Stimulated activated CD4-positive, alpha-beta T cell treated with anti-CD3 and anti-CD28 coated beads, TNF-alpha, amount 100 ng/mL, for 48 hours (primary cell): ENCODE results near the gene MAP7D2.
A peak's percentile ranks its signal among the peaks of the same experiment; 100 is the strongest.

ENCODE experiments used
- DNase-seq, 3 donors: peaks; one replicate each; pipeline ENCODE4 v3.0.0-alpha.2; 2020; ENCODE audit warnings: low read depth in 3 of 3

The MAP7D2 gene

DNA sequence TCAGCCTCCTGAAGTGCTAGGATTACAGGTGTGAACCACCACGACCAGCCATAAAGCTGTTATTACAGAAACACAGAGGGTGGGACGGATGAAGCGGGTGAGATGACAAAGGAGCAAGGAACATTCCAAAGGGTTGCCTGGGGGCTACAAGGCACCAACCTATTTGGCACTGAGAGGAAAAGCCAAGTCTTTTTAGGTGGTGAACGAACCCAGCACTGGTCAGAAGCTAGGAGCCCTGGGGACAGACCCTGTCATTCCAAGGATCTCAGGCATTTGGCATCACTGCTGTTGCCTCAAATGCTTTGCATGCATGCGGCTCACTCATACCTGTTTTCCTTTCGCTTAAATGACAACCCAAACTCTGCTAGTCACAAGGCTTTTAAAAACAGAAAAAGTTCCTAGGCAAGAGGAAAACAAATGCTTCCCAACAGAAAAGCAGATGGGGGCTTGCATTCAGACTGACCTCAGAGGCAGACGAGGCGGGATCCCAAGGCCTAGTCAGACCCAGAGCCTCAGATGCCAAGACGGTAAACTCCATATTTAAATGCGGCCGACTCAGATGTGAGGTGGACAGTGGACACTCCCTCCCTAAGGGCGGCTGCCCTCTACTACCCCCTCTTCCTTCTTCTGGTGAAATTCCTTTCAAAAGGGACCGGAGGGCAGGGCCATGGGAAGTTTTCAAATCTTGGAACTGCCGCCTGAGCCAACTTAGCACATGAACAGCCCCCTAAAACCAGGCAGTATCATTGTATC is 4.5 kb downstream of the MAP7D2 start:
- DNase-seq = no peak

DNA sequence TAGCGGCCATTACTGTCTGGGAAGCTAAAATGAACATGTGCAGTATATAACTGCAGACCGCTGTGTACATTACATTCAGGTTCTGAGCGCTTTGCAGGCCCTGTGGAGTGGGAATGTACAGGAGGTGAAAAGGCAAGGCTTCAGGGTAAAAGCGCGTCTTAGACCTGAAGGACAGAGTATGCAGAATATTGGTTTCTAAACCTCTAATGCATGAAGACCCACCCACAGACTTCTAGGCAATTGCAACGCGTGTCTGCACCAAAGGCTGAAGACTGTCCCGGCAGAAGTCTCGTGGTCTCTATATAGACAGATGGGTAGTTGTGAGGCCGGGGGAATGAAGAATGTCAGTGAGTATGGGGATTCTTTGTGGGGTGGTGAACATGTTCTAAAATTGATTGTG is 5.4 kb downstream of the MAP7D2 start:
- no peak for DNase-seq

DNA sequence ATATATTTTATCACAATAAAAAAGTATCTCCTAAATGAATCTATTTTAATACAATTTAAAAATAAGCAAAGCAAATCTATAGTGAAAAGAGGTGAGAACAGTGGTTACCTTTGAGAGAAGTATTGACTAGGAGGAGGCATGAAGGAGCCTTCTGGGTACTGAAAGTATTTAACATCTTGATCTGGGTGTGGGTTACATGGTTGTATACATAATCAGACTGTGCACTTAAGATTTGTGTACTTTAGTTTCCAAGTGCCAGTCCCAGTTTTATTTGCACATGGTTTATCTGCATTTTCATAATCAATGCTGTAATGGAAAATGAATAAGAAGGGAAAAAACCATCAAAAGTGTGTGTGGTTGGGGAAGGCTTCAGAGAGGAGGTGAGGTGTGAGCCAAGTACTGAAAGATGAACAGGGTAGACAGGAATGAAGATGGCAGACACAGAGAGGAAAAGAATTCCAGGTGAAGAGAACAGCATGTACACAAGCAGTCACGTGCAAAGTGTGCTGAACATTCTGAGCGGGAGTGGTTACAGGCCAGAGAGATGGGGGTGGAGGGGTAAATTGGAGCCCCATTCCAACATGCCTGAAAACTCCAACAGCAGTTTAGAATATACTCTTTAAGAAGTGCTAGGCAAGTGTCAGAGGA is 14.6 kb downstream of the MAP7D2 start:
- DNase-seq = no peak

DNA sequence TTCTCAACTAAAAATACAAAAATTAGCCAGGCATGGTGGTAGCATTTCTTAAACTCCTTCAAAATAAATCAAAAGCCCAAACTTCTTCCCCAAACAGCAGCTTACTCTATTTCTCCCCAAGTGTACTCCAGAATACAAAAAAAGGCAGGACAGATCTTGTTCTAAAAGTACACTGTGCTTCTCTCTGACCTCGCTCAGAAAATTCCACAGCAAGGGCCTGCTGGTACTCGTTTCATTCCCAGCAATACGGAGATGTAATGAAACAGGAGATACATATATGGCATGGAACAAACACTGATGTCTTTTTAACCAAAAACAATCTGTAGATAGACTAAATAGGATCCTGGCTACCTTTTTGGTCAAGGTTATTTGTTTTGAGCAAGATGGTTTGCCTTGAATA is 25.2 kb downstream of the MAP7D2 start:
- DNase-seq = no peak

DNA sequence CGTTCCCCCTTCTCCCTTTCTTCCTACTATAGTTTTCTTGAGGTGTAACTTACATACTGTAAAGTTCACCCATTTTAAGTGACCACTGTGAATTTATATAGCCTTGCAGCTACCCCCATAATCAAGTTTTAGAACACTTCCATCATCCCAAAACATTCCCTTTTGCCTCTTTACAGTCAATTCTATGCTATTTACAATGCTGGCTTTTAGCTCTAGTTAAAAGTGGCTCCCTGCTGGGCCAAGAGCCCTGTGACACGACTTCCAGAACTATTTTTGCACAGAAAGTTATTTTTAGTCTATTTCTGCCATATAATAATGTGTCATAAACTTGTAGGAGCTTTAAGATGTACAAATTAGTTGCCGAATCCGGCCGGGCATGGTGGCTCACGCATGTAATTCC is 26.9 kb downstream of the MAP7D2 start:
- DNase-seq = no peak

DNA sequence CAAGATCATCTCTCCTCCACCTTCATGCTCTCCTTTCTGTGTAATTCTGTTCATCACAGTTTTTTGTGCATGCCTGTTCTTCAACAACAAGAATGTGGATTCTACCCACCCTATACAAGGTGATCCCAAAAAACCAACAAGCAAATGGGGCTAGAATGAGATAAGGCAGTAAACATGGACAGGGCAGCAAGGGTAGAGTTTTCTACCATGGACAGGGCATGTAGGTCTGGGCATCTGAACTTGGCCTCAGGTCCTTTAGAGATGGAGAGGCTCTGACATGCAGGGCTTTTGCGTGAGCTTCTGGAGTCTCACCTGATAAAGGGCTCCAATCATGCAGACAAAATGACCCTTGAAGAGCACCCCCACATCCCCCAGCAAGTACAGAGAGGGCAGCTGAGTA is 36.4 kb downstream of the MAP7D2 start:
- no peak for DNase-seq

DNA sequence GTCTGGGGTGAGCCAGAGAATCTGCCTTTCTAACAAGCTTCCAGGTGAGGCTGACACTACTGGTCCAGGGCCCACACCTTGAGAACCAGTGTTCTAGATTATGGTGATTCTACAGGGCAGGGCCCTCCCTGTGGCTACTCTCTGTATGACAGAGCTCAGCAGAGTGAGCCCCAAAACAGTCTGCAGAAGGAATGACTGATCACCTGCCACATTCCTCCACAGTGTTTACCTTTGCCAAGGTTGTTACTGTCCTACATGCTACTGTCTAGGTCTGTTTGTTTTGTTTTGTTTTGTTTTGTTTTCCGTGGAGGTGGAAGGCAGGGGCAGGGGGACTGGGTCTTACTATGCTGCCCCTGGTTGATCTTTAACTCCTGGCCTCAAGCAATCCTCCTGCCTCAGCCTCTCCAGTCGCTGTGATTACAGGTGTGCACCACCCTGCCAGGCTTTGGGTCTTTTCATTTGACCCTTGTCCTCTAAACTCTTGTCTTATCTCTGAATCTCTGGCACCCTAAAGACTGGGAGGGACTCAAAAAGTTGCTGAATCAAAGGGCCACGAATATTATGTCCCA is 45.1 kb downstream of the MAP7D2 start:
- no peak for DNase-seq

DNA sequence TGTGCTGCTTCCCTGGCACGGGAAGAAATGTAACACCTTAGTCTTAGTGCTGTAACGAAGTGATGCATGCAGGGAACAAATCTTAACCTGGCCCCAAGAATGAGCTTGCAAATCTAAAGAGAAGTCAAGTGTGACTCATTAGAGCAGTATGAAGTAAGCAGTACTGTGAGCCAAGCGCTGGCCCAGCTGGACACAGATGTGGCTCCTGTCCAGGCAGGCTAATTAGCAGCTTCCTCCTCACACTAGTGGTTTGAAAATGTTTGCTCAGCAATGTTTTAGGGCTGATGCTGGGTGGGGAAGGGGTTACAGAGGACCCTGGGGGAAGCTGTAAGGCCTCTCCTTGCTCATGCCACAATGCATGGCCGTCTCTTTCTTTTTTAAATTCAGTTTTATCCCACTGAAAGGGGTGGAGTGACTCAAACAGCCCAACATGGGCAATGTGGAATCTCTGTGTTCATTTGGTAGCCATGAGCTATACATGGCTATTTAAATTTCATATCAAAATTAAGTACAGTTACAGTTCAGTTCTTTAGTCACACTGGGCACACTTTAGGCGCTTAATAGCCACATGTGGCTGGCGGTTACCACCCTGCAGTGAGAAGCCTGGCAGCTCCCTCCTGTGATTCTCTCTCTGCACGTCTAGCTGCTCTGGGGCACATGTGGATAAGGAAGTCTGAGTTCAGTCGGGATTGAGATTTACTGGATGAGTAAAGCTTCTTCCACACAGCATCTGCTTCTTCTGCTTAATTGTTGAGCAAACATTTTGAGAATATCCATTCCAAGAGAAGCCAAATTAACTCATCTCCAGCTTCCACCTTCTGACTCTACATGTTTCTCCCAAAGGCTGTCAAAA is 48.8 kb downstream of the MAP7D2 start:
- DNase-seq = no peak

DNA sequence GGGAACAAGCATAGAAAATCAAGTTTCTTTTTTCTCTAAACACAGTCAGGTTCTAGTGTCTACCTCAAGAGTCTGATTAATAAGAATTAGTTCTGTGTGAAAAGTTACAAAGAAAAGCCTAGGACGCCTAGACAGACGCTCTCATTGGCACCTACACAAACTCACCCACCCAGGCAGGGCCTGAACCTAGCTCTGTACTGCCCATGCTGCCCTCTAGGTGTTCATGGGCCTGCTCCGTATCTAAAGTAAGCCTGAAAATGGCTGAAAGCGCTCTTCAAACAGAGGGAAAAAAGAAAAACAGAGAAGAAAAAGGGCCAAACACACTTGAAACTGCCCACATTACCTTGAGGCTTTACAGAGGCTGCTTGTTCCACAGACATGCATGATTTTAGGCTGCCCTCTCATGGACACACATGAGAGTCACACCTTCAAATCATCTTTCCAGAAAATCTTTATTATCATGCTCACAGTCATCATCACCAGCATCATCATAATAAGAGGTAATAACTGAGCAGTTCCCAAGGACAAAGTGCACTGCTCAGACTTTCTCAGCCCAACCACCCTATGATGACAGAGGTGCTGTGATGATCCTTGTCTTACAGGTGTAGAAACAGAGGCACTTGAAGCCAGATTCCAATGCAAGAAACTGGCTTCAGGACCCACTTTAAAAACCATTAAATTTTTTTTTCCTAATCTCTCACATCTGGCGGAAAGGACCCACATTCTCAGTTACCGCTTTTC is 49.6 kb downstream of the MAP7D2 start:
- DNase-seq = no peak

DNA sequence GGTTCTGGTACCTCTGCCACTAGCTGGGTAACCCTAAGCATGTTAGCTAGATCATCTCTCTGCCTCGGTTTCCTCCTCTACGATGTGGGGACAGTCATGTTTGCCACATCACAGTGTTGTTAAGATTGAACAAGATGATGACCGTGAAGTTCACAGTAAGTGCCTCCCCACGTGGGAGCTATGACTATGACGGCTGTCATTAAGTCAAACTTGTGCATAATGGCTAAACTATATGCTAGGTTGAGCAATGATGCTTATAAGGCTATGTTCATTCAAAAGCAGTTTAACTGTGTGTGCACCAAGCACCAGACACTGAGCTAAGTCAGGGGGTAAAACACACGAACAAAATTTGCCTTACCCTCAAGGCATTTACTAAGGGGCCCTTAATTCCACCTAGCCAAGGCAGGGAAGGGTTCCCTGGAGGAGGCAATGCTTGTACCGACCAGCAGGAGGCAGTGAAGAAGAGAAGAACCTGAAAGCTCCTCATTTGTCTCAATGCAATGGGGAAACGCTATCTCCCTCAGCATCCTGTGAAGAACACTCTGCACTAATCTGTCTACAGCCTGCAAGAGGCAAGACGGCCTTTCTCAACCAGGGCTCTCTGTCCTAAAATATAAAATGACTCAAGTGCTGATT is 52.9 kb downstream of the MAP7D2 start:
- DNase-seq = peak in 1 of 3 donors; percentile 10

DNA sequence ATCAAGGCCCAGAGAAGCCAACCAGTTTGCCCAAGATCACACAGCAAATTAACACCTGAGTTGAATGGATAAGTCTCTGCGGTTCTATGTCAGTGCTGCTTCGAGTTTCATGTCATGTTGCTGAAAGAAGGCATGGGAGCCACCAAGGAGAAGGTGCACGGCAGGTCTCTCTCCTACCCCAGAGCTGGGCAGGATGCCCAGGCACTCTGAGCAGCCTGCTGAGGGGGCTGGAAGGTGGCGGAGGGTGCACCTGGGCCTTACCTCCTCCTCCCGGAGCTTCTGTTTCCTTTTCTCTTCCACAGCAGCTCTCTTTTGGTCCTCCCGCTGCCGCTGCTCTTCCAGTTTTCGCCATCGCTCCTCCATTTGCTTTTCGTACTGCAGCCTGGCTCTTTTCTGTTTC is 53.6 kb downstream of the MAP7D2 start:
- no peak for DNase-seq

DNA sequence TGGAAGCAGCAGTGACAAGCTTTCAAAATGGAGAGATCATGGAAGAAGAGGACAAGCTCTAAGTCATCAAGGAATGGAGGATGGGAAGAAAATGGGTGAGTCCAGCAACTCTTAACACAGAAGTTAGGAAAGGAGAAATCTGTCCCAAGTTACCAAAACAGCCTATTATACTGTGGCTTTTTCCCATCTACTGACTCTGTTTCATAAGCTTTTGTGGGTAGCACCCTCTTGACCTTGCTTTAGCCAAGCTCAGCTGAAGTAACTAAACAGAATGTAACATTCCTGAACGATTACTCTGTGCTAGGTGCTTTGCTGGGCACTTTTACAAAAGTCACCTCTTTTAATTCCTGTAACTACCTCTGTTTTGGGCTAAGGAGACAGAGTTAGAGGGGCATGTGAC is 54.9 kb downstream of the MAP7D2 start:
- no peak for DNase-seq

DNA sequence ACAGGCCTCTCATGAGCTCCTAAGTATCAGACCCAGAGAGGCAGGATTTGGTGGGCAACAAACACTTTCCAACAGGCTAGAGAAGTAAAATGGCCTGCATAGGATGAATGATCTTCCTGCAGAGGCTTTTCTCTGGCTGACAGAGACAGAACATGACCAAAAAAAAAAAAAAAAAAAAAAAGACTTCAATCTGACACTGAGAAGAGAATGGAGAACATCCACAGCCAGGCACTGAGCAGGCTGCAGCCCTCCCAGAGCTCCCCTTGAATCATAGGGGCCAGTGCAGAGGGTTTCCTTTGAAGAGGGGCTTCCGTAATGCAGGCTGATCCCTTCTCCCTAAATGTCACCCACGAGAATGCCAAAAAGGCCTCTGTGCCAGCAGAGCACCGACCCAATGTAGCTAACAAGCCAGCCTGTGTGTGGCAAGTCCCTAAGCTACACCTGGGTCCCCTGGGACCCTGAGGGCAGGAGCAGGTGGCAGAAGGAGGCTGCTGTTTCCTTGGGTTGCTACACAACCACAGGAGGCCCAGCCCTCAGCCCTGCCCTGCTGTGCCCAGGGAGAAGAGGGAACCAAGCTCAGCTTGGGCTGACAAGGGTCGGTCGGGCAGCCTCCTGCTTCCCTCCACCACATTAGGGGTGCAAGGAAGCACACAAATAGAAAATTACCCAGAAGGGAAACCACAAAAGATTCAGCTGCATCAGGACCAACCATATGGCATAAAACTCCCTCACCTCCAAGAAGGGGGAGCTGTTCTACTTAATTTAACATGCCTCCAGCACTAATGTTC is 55.6 kb downstream of the MAP7D2 start:
- no peak for DNase-seq

DNA sequence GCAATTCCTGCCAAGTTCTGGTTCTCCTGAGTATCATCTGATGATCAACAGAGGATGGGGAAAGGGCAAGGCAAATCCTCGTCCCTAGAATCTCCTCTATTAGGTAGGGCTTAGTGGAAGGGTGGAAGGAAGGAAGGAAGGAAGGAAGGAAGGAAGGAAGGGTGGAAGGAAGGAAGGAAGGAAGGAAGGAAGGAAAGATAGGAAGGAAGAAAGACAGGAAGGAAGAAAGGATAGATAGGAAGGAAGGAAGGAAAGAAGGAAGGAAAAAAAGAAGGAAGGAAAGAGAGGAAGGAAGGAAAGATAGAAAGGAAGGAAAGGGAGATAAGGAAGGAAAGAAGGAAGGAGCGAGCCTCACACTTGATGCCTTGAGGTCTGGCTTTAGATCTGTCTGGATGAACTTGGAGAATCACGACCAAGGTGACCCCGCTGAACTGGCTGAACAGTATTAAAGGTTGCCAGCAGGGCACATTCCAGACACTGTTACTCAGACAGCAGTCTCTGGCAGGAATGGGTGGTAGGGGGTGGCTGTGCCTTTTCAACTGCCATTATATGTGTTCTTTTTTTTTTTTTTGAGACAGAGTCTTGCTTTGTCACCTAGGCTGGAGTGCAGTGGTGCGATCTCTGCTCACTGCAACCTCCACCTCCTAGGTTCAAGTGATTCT is 57.1 kb downstream of the MAP7D2 start:
- no peak for DNase-seq

DNA sequence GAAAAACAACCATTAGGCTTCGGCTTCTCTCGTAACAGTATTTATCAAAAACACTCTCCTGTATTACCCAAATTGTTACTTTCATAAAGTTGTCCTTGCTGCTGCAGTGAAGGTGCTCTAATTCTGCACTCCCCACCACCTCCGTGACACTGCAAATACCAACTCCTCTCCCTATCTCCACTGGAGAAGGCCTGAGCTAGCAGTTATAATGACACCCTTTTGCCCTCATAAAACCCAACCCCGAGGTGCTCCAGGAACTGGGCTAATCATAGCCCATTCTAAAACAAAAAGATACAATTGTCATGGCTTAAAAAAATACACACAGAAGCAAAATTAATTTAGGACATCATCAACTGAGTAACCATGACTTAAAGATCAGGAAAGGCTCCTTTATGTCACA is 59.2 kb downstream of the MAP7D2 start:
- no peak for DNase-seq

DNA sequence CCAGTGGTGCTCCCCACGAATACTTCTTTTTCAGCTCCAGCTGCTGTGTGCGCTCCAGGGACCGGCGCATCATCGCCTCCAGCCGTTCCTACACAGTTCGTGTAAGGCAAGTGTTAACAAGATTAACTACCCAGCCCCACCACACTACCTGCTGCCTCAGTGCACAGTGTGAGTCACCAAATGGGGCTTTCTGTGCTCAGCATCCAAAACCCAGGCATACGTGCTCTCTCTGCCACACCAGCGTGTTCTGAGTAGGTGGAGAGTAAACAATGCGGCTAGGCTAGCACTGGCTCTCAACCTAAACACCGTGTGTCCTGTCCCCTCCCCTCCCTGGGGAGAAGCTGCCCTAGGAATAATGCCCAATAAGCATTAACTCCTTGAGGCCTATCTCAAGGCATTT is 60.0 kb downstream of the MAP7D2 start:
- DNase-seq = no peak

DNA sequence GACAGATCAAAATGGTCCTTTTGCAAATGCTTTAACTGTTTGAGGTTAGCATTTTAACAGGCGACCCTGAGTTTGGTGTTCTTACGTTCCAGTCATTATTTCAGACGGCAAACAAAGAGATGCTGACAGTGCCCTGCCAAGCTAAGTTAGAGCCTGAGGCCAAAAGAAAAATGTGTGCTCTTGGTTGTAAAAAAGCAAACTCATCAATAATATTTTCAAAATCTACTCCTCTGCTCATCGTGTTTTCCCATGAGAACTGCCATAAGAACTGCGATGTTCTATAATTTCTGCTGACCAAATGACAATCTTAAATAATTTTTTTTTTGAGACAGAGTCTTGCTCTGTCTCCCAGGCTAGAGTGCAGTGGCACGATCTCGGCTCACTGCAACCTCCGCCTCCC is 63.2 kb downstream of the MAP7D2 start:
- no peak for DNase-seq

DNA sequence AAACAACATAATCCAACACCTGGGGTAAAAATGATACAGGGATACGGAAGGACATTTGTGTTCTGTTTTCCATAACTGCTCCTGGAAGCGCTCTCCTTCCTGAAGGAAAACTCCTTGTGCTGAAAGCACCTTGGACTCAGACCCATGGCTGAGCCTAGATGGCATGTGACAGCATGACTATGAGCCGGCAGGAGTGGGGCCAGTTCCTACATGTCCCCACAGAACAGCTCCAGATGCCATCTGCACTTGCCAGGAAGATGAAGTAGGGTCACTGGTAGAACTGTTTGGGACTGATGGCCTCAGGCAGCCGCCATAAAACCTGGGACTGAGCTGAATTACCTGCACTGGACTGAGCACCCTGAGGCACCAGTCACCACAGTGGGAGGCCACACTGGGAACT is 69.8 kb downstream of the MAP7D2 start:
- DNase-seq = no peak

DNA sequence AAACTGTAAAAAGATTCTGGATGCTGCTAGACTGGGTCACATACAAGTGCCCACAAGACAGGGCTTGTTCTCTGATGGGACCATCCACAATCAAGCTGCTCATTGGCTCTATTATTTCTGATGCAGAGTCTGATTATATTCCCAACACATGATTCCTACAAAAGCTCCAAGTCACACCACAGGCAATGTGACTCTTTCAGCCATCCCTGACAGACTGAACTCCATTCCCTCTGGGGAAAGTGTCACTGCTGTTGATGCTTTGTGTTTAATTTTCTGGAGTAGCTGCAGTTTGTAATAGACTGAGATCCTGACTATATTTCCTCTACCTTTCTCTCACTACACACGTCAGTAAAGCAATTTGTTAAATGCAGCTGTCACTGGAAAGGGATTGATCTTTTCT is 70.5 kb downstream of the MAP7D2 start:
- DNase-seq = no peak

DNA sequence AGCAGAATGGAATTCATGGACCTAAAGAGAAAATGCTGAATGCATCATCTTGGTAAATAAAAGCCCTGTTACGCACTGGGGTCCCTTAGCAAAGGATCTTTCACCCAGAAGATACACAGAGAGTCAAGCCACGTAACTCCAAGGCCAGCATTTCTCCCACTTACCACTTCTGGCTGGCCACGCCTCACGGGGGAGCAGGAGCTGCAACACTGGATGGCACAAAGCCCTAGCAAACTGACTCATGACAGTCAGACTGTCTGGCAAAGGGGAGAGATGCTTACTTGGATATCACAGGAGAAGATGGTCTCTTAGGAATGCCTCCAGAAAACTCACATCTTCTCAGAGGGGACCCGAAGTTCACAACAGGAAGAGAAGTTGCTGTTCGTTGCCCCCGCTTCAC is 74.5 kb downstream of the MAP7D2 start:
- no peak for DNase-seq
